Transverse colon (tissue), 4 donors: ENCODE results near the gene TMEM255B.

ENCODE experiments used
- CTCF ChIP-seq, 5 experiments: fragments of 200-600 bp in 3 of 5; fragments of 450-650 bp in 2 of 5; sonication (generic) in 3 of 5; IDR thresholded peaks; 1 replicate in 2 of 5; 2 replicates in 3 of 5; pipeline ENCODE4 v1.5.1; 2016 to 2017; ENCODE audit warnings: antibody characterized with exemption in 5 of 5, inconsistent platforms in 3 of 5, mild to moderate bottlenecking in 2 of 5, moderate library complexity in 1 of 5
- POLR2A ChIP-seq: fragments of 450-650 bp; IDR thresholded peaks from one replicate; pipeline ENCODE4 v1.6.1; 2016; ENCODE audit warnings: antibody characterized with exemption, mild to moderate bottlenecking, moderate library complexity
- POLR2AphosphoS5 ChIP-seq, 3 donors: sonication (generic); formaldehyde crosslinking; IDR thresholded peaks; one replicate each; pipeline ENCODE4 v1.6.1; 2016; ENCODE audit warnings: antibody characterized with exemption in 3 of 3

DNA sequence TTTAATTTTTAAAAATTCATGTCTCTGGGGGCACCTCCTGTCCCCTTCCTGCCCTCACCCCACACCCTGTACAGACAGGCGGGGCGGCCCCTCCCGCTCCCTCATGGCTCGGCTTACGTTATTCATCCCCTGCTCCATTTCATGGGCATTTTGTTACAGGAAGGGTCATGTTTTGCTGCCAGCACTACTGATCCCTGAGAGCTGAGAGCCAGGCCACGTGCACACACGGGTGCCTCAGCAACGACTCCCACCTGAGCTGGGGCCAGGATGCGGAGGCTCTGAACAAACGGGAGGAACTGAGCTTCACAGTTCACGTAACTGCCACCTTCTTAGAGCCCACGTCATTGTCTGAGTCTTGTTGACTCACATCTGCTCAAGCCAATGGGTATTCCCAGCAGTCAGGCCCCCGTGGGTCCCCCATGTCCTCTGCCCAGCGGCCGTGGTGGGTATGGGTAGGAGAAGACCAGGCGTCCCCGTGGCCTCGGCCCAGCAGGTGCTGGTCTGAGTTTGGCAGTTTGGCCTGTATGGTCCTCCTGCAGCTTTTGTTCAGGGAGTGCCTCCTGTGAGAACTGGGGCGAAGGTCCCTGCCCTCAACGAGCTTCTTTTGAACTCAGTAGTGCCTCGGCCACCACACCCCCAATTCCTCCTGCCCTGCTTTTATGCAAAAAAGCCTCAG, 16.4 kb upstream of the TMEM255B start:
- TF ChIP-seq CTCF (IDR thresholded peaks at IDR 0.05): no peak
- no peak for TF ChIP-seq POLR2AphosphoS5 (IDR thresholded peaks at IDR 0.05)
- no peak for TF ChIP-seq POLR2A
